Posterior cingulate gyrus (tissue), 11 donors: Measurements from ENCODE around the gene NAIF1.
"Not testable (repeated sequence)": the region's sequence is repeated elsewhere in the genome, so short reads cannot be mapped to it uniquely, and the experiment has no call there.

Experiments used
- DNase-seq, 10 donors: peaks; one replicate each; pipeline versions ENCODE4 v3.0.0 to v3.0.0-alpha.2; 2020 to 2021; ENCODE audit warnings: mixed read lengths in 3 of 10
- intact Hi-C: fragments of 100-400 bp; cut with DNase I; formaldehyde crosslinking; loops from one replicate; pipeline ENCODE4 v1.15.1; 2023

The NAIF1 gene

GRCh38 chr9:128065907-128066712, 1.0 kb downstream of the NAIF1 start:
- DNase-seq = peak in 1 of 10 donors; percentile 69
- intact Hi-C loops = no loop called here

GRCh38 chr9:128062846-128063831, 4.0 kb downstream of the NAIF1 start:
- intact Hi-C loops = no loop called here
- DNase-seq = no peak

- intact Hi-C loops = no loop called here
- no peak for DNase-seq
Observed at GRCh38 chr9:128062279-128062678, 4.8 kb downstream of the NAIF1 start.

GRCh38 chr9:128061275-128061960, 5.7 kb downstream of the NAIF1 start:
- no peak for DNase-seq
- intact Hi-C loops = no loop called here

GRCh38 chr9:128059365-128059983, 7.6 kb downstream of the NAIF1 start:
- DNase-seq = no peak
- intact Hi-C loops = no loop called here

GRCh38 chr9:128057724-128058409, 9.3 kb downstream of the NAIF1 start:
- intact Hi-C loops = no loop called here
- DNase-seq = no peak

GRCh38 chr9:128056887-128057723, 10.0 kb downstream of the NAIF1 start:
- intact Hi-C loops = no loop called here

GRCh38 chr9:128056086-128056485, 11.0 kb downstream of the NAIF1 start:
- intact Hi-C loops = no loop called here
- peak in 3 of 10 donors; percentile 22 to 32 (median 27) for DNase-seq

More at GRCh38 chr9:128056887-128057723, 10.0 kb downstream of the NAIF1 start:
- DNase-seq = no peak

GRCh38 chr9:128055344-128056040, 11.6 kb downstream of the NAIF1 start:
- DNase-seq = peak in 2 of 10 donors; percentile 11 to 18
- intact Hi-C loops = no loop called here

GRCh38 chr9:128054087-128054486, 13.0 kb downstream of the NAIF1 start:
- intact Hi-C loops = no loop called here
- DNase-seq = no peak

GRCh38 chr9:128053560-128053959, 13.6 kb downstream of the NAIF1 start:
- intact Hi-C loops = no loop called here
- DNase-seq = peak in 1 of 10 donors; percentile 24

- DNase-seq = no peak
- intact Hi-C loops = no loop called here
Observed at GRCh38 chr9:128051932-128052709, 15.0 kb downstream of the NAIF1 start.

GRCh38 chr9:128049843-128050242, 17.3 kb downstream of the NAIF1 start:
- intact Hi-C loops = no loop called here
- no peak for DNase-seq

GRCh38 chr9:128048663-128049062, 18.5 kb downstream of the NAIF1 start:
- no peak for DNase-seq
- intact Hi-C loops = no loop called here

- intact Hi-C loops = no loop called here
- DNase-seq = no peak
Observed at GRCh38 chr9:128047231-128047630, 19.9 kb downstream of the NAIF1 start.

GRCh38 chr9:128045831-128046230, 21.3 kb downstream of the NAIF1 start:
- no peak for DNase-seq
- intact Hi-C loops = no loop called here

GRCh38 chr9:128045409-128045808, 21.7 kb downstream of the NAIF1 start:
- DNase-seq, intact Hi-C loops: not testable (repeated sequence)
